Measurements from ENCODE around the gene AKR7A2.

Gene AKR7A2

GRCh38 chr1:19326748-19327065 is 14.8 kb upstream of the AKR7A2 start:
- no peak for ATAC-seq
- TF ChIP-seq GLIS3 (CRISPR knock-in tag; IDR thresholded peaks at IDR 0.05) (no peak), ISL1 (CRISPR knock-in tag; IDR thresholded peaks at IDR 0.05) (no peak), CREB5 (CRISPR knock-in tag; IDR thresholded peaks at IDR 0.05; ENCODE audit: low read depth) (no peak), OSR1 (CRISPR knock-in tag; IDR thresholded peaks at IDR 0.05) (no peak), SNAI2 (CRISPR knock-in tag; IDR thresholded peaks at IDR 0.05) (no peak), PATZ1 (CRISPR knock-in tag; IDR thresholded peaks at IDR 0.05; ENCODE audit: borderline replicate concordance) (no peak), ZFP3 (CRISPR knock-in tag; IDR thresholded peaks at IDR 0.05) (no peak), ARNTL (CRISPR knock-in tag; IDR thresholded peaks at IDR 0.05; ENCODE audit: borderline replicate concordance, low read depth) (no peak), PPARA (CRISPR knock-in tag; IDR thresholded peaks at IDR 0.05; ENCODE audit: borderline replicate concordance) (no peak), TSHZ2 (CRISPR knock-in tag; IDR thresholded peaks at IDR 0.05) (no peak)

- TF ChIP-seq SNAI2 (CRISPR knock-in tag; IDR thresholded peaks at IDR 0.05) (no peak), PATZ1 (CRISPR knock-in tag; IDR thresholded peaks at IDR 0.05; ENCODE audit: borderline replicate concordance) (no peak), BACH2 (CRISPR knock-in tag; IDR thresholded peaks at IDR 0.05; ENCODE audit: borderline replicate concordance) (no peak), OSR1 (CRISPR knock-in tag; IDR thresholded peaks at IDR 0.05) (no peak), POU6F1 (CRISPR knock-in tag; IDR thresholded peaks at IDR 0.05; ENCODE audit: borderline replicate concordance, low read depth) (no peak), RARB (CRISPR knock-in tag; IDR thresholded peaks at IDR 0.05) (no peak), ZNF8 (CRISPR knock-in tag; IDR thresholded peaks at IDR 0.05) (no peak), ZFP30 (CRISPR knock-in tag; IDR thresholded peaks at IDR 0.05) (no peak), ZFP3 (CRISPR knock-in tag; IDR thresholded peaks at IDR 0.05) (no peak), TCF4 (CRISPR knock-in tag; IDR thresholded peaks at IDR 0.05; ENCODE audit: borderline replicate concordance) (no peak), ZNF70 (CRISPR knock-in tag; IDR thresholded peaks at IDR 0.05) (no peak), CREB5 (CRISPR knock-in tag; IDR thresholded peaks at IDR 0.05; ENCODE audit: low read depth) (no peak), TSHZ2 (CRISPR knock-in tag; IDR thresholded peaks at IDR 0.05) (no peak), TOX (CRISPR knock-in tag; IDR thresholded peaks at IDR 0.05; ENCODE audit: borderline replicate concordance) (no peak), CSRNP3 (CRISPR knock-in tag; IDR thresholded peaks at IDR 0.05) (no peak), PPARA (CRISPR knock-in tag; IDR thresholded peaks at IDR 0.05; ENCODE audit: borderline replicate concordance) (no peak), ESRRG (CRISPR knock-in tag; IDR thresholded peaks at IDR 0.05) (no peak), ZNF565 (CRISPR knock-in tag; conservative IDR thresholded peaks at IDR 0.05; ENCODE audit: low read depth) (no peak)
- no peak for ATAC-seq
These were observed 14.2 kb upstream of the AKR7A2 start for GRCh38 chr1:19325958-19326747.

Data from SK-N-SH treated with all-trans-retinoic acid at 6 μM for 48 hours (cell line).